HG03066 (cell line): ENCODE measurements around the gene CBX2.

ENCODE experiments used
- ATAC-seq: cut with Tn5 transposase; IDR thresholded peaks from one replicate; pipeline ENCODE4 v1.9.1; 2021; ENCODE audit warnings: low read depth; ENCODE audit not compliant: unreplicated experiment

CBX2 gene

DNA sequence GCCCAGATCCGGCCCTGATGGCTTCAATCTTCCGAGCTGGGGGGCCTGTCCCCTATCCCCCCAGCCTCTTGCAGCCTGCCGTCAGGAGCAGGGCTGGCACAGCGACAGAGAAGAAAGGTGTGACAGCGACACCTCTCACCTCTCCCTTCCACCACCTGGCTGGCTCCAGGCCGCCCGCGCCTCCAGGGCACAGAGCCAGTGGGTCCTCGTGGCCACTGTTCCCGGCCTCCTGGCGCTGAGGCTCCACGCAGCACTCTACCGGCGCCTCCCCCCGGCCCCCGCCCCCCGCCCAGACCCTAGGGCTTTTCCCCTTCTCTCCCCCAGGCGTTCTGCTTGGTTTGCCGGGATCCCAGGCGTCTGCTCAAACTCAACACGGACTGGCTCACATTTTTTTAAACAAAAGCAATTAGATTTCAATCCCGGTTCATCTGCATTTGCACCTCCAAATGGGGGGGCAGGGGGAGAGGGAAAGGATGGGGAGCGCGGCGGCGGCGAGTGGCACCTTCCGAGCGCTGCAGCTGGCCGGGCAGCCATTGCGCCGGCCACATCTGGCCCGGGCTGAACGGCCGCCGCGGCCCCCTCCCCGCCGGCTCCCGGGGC lies 31.7 kb downstream of the CBX2 start:
- ATAC-seq: no peak

DNA sequence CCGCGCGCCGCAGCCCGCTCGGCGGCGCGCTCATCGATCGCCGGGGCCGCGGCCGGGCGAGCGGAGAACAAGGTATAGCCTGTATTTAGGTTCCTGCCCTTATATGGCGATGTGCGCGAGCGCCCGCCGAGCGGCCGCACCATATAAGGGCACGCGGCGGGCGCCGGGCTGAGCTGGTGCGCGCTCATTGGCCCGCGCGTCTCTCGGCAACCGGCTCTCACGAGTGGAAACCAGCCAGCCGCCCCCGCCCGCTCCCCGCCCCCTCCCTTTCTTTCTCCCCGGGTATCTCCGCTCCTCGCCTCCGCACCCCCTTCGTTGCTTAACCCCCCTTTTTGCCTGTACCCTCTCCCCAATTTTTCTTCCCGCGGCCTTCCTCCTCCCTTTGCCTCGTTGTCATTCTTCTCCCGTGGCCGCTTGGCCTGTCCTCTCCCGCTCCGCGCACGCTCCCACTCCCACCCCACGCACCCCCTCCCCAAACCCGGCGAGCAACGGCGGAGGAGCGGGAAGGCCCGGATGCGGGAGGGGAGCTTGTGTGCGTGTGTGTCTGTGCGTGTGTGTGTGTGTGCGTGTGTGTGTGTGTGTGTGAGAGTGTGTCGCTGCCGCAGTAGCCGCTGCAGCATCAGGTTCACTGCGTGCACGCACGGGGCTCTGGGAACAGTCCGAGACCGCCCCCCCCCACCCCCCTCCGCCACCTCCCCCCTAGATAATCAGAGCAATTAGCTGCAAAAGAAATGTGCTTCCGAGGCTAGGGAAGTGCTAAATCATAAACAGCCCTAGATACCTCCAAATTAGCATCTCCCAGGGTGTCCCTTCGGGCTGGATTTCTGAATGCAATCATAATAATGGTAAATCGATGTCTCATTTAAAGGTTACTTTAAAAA lies 32.4 kb downstream of the CBX2 start:
- ATAC-seq: no peak

DNA sequence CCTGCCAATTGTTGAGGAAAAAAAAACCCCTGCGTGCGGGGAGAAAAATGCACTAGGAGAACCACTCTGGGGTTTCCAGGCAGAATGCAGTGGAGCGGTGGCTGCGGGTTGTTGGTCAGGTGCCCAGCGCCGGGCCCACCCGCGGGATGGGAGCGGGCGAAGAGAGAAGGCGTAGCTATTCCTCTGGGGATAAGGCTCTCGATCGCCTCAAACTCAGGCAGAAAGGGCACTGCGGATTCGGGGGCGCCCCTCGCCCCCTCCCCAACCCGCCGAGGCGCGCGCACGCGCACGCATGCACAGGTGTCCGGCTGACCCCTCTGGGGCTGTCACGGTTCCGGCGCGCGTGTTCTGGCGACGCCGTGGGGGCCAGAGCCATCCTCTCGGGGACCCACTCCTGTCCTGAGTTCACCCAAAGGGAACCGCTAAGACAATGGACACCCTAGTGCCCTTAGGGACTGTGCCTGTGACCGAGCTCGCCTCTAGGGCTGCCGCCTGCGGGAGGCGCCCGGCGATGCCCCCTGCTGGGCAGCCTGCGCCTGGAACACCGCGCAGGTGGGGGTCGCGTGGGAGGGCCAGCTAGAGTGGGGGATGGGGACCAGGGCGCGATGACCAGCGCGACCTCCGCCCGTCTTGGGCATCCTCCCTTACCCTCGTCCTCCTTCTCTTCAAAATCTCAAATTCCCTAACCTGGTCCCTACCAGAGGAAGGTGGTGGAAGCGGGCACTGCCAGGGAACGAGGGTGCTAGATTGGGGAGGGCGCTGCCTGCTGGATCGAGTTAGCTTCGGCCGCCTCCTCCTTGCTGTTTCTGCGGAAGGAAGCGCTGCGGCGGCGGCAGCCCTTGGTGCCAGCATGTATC lies 33.3 kb downstream of the CBX2 start:
- no peak for ATAC-seq

DNA sequence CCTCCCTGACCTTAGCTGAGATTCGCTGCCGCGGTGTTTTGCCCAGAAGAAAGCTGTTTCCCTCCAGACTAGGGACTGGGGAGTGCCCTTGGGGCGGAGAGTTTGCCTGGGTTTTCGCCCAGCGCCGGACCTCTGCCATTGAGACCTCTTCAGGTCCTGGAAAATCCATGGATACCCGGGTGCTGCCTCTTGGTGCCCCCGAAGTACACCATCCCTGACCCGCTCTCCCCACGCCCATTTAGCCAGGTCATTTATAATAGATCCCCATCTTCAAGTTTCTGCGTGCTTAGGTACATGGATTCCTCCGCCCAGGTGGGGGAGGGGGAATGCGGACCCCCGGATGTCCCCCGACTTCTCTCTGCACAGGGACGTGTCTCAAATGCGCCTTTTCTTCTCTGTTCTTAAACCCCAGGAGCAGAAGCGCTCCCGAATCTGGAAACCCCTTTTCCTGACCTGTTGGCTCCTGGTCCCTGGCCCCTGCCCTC lies 34.0 kb downstream of the CBX2 start:
- no peak for ATAC-seq

DNA sequence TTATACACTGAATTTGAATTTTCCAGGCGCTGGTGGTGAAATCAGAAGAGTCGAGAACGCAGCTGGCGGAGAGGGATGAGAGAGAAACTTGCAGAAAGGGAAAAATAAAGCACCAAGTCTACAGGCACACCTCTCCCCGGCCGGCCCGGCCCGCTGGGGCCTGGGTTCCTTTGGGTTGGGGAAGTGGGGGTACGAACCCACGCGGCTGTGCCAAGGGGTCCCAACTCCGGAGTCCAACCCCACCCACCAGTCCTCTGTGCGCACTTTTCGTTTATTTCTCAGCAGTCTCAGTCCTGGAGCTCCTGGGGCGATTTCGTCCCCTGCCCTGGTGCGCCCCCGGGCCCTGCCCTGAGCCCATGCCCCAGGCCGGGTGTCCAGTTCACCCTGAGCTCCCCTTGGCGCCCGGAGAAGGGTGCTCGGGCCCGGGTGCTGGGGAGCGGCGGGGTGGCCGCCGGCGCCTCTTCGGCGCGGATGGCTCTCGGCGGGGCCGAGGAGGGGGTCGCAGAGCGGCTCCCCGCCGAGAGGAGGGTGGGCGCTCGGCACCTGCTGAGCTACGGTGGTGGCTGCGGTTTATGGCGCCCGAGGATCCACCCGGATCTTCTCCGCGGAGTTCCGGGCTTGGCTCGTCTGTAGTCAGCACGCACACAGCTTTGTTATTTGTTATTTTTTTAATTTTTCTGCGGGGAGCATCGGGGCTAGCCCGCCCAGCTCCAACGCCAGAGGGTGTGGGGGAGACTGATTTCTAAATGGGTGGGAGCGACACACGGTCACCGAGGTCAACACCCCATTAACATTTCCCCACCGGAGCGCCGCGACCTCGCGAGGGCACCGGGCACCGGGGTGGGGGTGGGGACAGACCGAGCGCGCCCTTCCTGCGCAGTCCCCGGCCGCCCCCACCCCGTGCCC lies 34.7 kb downstream of the CBX2 start:
- ATAC-seq: no peak

DNA sequence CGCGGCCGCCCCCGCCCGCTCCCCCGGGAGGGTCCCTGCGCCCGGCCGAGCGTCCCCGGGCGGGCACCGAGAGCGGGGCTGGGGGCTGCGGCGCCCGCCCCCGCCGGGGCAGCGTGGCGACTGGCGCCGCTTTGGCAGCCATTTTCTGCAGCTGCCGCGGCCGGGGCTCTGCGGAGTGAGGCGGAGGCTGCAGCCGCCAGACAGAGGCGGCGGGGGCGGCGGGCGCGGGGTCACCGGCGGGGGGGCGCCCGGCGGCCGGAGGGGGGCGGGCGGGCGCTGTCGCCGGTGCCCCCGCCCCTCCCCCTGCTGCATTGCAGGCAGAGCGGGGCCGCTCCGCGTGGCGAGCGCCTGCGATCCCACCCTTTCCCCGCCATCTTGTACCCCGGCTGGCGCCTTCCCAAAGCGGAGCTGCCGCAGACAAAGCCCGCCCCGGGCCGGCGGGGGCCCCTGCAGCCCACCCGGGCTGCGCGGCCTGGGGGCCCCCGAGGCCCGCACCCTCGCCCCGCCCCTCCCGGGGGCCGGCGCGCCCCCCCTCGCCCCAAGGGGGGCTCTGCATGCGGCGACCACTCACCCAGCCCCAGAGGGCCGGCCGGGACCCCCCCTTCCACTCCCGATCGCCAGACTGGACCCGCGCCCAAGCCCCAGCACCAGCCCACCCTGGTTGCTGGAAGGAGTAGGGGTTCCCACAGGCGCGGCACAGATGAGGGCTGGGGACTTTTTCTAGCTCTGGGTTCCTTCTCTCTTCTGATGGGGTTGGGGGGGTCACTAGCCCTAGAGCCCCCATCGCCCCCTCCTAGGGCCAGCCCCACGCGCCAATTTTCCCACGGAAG lies 35.6 kb downstream of the CBX2 start:
- ATAC-seq: no peak

DNA sequence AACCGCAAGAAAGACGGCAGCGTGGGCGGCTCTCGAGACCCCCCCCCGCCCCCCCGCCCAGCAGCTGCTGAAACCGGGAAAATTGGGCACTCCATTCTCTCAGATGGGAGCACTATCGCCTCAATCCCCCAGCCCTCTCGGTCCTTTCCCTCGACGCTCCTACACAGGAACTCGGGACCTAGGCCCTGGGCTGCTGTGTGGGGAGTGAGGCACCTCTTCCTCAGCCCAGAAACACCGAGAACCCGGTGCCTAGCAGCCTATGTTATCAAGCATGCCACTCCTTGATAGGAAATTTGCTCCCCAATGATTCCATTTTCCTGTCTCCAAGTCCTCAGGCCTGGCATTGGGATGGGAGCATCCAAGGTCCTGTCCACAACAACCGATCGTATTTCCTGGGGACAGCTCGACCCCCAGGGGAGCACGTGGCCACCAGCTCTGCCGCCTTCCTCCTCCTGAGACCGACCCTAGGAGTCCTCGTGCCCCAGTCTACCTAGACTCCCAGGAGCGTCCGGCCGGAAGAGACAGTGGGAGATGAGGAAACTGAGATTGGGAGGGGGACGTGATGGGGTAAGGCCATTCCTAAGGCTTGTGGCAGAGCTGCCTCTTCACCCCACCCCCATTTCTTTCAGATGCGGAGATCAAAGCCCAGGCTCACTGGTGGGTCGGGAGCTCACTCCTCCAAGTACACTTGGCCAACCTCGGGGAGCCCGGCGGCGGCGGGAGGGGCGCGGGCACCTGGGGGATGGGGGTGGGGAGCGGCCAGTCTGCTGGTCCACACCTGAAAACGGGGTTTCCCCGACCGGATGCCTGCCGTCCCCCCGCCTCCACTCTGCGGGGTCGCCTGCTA lies 36.4 kb downstream of the CBX2 start:
- no peak for ATAC-seq

DNA sequence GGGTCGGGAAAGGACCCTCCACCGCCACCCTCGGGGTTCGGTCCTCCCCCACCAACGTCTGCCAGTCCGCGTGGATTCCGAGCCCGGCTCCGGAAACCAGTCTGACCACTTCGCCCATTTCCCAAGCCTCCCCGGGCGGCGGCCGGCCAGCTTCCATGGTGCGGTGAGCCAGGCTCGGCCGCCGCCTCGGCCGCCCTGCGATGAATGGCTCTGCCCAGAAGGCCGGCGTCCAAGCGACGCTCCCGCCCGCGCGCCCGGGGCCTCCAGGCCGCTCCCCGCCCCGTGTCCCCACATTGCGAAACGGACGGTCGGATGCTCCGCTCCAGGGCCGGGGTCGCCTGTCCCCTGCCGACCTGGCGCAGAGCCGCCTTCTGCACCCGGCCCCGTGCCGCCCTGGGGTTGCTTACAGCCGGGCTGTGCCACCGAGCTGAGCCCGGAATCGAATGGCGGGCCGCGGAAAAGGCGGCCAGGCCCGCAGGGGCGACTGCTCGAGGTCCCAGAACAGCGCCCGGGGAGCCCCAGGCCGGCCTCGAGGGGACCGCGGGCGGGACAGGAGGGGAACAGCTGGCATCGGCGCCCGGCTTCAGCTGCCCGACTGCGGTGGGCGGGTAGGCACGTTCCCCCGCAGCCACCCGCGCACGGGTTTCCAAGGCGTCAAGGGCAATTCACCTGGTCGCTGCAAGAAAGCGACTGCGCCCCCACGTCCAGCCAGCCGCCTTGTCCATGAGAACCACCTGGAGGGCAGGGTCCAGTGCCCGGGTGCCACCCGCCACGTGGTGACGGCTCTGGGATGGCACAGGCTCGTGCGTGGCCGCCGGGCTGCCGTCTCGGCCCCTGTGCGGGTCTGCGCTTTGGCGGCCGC lies 37.3 kb downstream of the CBX2 start:
- ATAC-seq: no peak

DNA sequence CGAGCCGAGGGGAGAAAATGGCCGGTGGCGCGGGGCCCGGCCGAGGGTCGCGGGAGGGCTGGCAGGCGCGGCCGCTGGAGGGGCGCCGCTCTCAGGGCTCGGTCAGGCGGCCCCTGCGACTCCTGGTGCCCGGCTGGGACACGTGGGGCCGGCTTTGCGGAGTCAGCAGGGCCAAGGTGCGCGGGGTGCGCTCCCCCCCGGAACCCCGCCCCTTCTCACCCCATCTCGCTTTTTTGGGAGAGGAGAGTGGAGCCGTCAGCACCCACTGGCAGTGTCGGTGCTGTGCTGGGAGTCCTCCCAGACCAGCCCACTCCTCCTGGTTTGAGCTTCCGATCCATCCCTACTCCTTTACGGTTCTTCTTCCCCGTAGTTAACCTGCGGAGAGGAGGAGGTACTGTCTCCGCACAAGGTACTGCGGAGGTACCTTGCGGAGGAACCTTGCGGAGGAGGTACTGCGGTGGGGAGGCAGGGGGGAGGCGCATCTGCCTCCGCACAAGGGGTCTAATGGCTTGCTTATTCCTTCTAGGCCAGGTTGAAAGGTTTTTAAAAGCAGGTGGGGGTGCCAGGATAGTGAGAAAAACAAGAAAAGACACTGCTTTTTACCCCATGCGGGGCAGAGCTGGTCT lies 38.0 kb downstream of the CBX2 start:
- no peak for ATAC-seq

DNA sequence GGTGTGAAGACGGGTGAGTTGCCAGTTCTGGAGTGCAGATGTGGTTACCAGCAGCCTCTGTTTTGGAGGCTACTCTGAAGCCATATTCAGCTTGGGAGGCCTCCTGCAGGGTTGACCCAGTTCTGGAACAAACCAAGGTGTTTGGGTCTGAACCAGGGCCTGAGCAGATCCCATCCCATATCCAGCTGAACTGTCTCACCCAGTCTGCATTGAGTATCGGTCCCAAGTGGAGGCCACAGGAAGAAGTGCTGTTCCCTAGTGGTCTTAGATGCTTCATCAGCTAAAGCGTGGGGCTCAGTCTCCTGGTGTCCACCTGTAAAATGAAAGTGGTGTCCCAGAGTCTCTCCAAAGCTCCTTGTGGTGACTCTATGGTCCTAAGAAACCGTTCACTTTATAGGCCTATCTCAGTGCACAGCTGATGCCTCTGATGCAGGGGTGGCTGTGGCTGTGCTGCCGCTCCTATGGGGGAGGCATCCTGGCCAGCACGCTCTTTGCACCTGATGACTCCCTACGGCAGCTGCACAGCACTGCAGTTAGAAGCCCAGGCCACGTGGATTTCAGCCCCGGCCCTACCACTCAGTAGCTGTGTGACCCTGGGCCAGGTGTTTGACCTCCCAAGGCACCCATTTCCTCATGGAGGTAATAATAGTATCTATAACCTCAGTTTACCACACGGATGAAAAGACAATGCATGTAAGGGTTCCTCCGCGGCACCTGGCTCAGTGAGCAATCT lies 40.2 kb downstream of the CBX2 start:
- ATAC-seq: no peak

DNA sequence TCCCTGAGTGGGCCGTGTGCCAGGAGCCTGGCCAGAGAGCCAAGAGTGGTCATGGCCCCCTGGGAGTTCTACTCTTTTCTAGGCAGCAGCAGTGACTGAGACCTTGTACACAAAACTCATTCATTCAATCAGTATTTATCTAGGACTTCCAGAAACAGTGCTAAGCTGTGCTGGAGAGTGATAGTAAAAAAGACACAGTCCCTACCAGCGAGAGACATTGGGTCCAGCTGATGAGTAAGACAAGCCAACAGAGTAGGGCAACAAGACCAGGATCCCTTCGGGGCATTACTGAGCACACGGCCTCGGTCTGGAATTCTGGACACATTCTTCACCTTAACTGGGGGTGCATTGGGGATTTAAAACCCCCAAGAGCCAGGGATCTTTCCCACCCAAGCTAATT lies 41.1 kb downstream of the CBX2 start:
- no peak for ATAC-seq

DNA sequence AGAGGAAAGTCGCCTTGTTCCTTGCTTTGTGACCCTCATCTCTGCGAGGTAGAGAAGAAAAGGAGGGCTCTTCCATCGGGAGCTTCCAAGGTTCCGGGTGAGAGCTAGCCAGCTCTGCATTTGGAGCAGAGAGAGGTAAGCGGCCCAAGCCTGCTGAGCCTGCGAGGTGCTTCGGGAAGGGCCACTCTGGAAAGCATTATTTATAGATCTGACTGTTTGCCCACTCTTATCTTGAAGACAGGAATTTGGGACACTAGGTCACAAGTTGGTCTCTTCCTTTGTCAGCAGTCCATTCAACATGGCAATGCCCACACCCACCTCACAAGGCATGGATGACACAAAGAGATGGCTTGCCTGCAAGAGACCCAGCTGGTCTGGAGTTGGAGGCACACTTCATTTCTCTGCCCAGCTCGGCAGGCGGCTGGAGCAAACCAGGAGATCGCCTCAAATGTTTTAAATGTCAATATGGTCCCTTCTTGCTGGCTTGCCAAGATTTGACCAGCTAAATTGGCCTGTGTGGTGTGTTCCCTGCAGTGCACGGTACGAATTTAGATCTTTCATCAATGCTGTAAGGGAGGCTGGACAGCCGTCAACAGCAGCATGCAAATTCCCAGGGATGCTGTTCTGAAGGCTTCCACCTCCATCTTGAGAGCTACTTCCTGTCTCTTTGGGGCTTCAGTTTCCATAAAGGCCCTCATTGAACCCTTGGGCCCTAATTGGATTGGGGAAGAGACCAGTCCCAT lies 41.8 kb downstream of the CBX2 start:
- ATAC-seq: no peak

DNA sequence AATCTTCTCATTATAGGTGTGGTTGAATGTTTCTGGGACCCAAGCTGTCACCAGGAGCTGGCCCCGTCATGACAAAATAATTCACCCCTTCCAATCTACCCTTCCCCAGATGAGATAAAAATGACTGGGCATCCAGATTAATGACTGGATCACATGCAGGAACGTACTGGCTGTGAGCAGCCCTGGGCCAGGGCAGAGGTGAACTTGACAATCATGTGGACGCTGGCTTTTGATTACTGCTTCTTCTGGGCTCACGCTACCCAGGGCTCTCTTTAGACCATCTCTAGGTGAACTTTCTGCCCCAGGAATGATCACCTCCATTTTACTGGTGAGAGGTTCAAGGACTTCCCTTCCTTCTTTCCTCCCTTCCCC lies 43.0 kb downstream of the CBX2 start:
- no peak for ATAC-seq

DNA sequence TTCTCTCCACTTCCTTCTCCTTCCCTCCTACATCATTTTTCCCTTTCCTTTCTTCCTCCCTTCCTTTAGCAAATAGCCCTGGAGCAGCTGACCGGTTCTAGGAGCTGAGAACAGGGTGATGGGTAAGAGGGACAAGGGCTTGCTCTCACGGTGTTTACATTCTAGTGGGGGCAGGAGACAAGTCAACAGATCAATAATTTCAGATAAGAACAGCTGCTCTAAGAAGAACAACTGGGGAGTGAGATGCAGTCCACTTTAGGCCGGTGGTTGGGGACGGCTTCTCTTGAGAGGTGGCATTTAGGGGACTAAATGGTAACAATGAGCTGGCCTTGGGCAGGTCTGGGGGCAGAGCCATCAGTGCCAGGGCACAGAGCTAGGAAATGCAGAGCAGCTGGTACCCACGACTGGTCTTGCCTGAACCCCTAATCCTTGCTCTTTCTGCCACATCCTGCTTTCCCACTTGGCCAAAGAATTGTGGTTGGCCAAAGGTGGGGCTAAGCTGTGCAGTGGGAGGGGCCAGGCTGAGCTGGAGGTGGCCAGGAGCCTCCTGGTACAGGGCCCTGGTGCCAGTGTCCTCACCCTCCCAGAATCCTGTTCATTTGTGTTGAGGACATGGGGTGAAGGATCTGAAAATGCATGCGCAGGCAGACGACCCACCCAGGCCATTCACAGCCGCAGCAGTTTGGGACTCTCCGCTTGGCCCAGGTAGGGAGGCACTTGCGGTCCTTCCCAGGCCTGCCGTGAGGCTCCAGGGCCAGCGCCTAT lies 43.6 kb downstream of the CBX2 start:
- no peak for ATAC-seq

DNA sequence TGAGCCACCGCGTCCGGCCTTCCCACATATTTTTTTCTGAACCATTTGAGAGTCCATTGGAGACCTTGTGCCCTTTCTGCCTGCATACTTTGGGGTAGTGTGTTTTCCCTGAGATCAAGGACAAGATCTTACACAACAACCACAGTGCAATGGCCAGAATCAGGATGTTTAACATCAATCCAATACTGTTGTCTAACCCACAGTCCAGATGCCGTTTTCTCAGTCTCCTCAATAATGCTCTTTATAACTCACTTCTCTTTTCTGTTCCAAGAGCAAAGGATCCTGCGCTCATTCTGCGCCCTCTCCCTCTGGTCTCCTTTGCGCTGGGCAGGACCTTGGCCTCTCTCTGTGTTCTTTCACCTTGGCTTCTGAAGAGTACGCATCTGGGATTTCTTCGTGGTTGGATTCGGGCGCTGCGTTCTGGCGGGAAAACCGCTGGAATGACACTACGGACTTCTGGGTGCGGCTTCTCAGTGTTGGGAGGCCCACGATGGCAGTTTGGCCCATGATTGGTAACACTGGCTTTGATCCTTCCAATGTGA lies 44.7 kb downstream of the CBX2 start:
- no peak for ATAC-seq
